ENCODE measurements around the gene AZIN2.

Gene AZIN2

DNA sequence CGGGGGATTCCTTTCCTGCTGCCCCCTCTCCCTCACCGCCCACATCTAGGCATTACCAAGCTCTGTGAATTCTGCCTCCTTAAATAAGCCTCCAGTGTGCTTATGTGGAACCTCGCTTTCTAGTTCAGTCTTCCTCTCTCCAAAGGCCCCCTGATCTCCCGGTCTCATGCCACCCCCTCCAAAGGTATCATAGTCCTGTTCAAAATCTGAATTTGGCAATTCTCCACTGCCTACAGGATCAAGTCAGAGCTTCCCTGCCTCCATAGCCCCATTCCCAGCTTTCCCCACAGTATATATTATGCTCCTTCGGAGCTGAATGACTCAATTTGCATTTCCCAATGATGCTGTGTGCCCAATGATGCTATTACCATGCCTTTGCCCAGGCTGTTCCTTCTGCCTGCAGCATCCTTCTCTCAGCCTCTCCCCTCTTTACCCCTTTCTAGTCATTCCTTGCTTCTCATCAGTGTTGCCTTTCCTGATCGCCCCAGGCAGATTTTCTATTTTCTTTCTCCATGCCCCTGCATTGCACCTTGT lies 1.7 kb downstream of the AZIN2 start:
- Histone ChIP-seq H3K27me3 (ENCODE audit: control insufficient read depth, insufficient read depth, low read length) (peaks cover 53% of the 10 kb centered on the region), H3K4me3 (ENCODE audit: low read length) (no peak overlapping the region), H3K9me3 (ENCODE audit: control insufficient read depth, low read depth, low read length) (no peaks in the 10 kb centered on the region), H3K27ac (ENCODE audit: low read length) (no peak overlapping the region), H3K4me1 (ENCODE audit: control insufficient read depth, low read depth, low read length) (no peaks in the 10 kb centered on the region), H3K9ac (ENCODE audit: low read length) (no peak overlapping the region), H3K36me3 (ENCODE audit: control insufficient read depth, low read depth, low read length) (no peaks in the 10 kb centered on the region)

DNA sequence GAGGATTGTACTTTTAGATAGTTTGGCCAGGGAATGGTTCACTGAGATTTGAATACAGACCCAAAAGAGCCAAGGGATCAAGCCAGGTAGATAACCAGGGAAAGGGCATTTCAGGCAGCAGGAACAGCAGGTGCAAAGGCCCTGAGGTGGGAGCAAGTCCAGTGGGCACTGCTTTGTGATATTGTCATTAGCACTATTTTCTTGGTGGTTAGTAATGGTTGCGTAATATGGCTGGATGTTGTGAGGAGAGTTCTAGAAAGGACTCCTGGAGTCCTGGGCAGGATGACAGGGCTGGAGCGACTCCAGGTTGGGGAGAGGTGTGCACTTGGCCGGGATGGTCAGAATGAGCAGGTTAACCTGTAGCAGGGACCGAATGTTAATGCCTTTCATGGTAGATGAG lies 4.4 kb downstream of the AZIN2 start:
- Histone ChIP-seq H3K9ac (ENCODE audit: low read length) (no peak overlapping the region), H3K27me3 (ENCODE audit: control insufficient read depth, insufficient read depth, low read length) (peaks cover 48% of the 10 kb centered on the region), H3K4me1 (ENCODE audit: control insufficient read depth, low read depth, low read length) (no peaks in the 10 kb centered on the region), H3K9me3 (ENCODE audit: control insufficient read depth, low read depth, low read length) (no peaks in the 10 kb centered on the region), H3K36me3 (ENCODE audit: control insufficient read depth, low read depth, low read length) (no peaks in the 10 kb centered on the region), H3K27ac (ENCODE audit: low read length) (no peak overlapping the region), H3K4me3 (ENCODE audit: low read length) (no peak overlapping the region)

DNA sequence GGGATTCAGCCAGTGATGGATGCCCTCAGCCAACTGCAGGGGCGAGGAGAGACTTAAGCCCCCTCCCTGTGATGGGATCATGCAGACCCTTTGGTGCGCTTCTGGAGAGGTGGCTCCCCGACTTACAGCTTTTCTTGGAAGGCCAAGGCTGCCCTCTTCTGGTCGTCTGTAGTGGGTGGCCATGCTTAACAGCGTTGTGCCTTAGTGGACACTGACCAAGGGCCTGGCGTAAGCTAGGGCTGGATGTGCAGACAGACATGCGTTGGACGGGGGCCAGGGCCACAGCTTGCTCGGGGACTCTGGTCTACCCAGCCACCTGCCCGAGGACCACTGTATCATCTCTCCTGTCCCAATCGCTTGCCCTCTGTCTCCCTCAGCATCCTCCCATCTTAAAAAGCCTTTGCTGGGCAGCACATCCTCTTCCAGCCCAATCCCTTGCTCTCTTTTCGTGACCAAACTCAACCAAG lies 5.5 kb downstream of the AZIN2 start:
- Histone ChIP-seq H3K9me3 (ENCODE audit: control insufficient read depth, low read depth, low read length) (no peaks in the 10 kb centered on the region), H3K9ac (ENCODE audit: low read length) (no peak overlapping the region), H3K27me3 (ENCODE audit: control insufficient read depth, insufficient read depth, low read length) (peaks cover 42% of the 10 kb centered on the region), H3K36me3 (ENCODE audit: control insufficient read depth, low read depth, low read length) (no peaks in the 10 kb centered on the region), H3K27ac (ENCODE audit: low read length) (no peak overlapping the region), H3K4me3 (ENCODE audit: low read length) (no peak overlapping the region), H3K4me1 (ENCODE audit: control insufficient read depth, low read depth, low read length) (no peaks in the 10 kb centered on the region)

DNA sequence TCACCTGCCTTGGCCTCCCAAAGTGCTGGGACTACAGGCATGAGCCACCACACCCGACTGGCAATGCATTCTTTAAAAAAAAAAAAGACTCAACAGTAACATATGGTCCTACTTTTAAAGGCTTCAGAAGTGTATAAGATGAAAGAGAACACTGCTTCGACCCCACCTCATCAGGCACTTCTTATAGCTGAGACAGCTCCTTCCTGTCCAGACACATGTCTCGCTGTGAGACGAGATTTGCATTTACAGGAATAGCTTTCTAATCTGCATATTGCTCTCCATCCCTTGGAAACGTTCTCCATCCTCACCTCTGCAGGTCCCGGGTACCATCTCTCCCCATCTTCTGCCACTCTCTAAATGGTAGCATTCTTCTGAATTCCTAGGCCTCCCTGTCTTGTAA lies 6.7 kb downstream of the AZIN2 start:
- H3K27ac ChIP-seq (ENCODE audit: low read length) = no peak overlapping the region
- H3K9me3 ChIP-seq (ENCODE audit: control insufficient read depth, low read depth, low read length) = no peaks in the 10 kb centered on the region
- no peak overlapping the region for H3K9ac ChIP-seq (ENCODE audit: low read length)
- peaks cover 2% of the 10 kb centered on the region for H3K4me1 ChIP-seq (ENCODE audit: control insufficient read depth, low read depth, low read length)
- H3K36me3 ChIP-seq (ENCODE audit: control insufficient read depth, low read depth, low read length) = no peaks in the 10 kb centered on the region
- H3K27me3 ChIP-seq (ENCODE audit: control insufficient read depth, insufficient read depth, low read length) = peaks cover 30% of the 10 kb centered on the region
- H3K4me3 ChIP-seq (ENCODE audit: low read length) = no peak overlapping the region

DNA sequence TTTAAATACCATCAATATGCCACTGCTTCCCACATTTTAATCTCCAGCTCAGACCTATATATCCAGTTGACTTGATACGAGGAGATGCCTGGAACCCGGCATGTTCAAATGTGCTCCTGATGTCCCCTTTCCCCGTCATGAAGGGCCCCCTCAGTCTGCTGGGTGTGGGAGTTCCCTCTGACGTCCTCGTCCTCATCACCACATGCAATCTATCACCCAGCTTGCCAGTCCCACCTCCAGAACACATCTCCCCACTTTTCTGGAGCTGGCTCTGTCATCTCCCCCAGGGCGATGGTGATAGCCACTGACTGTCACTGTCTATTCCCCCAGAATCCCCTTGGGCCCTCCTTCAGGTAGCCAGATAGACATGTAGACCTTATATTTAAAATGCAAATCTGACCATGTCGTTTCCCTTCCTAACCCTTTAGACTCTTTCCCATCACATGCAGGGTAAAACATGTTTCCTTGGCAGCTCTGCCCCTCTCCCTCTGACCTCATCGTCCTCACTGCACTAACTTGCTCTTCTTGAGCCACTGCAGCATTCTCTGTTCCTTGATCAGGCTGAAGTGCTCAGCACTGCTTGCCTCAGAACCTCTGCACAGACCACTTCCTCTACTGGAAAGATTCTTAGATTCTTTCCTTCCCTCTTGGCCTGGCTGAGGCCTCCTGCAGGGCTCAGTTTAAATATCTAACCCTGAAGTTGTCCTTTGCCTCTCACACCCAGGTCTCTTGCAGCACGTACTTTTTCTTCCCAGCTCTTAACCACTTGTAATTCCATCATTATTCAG lies 7.4 kb downstream of the AZIN2 start:
- Histone ChIP-seq H3K36me3 (ENCODE audit: control insufficient read depth, low read depth, low read length) (no peaks in the 10 kb centered on the region), H3K4me1 (ENCODE audit: control insufficient read depth, low read depth, low read length) (peaks cover 2% of the 10 kb centered on the region), H3K9me3 (ENCODE audit: control insufficient read depth, low read depth, low read length) (no peaks in the 10 kb centered on the region), H3K27me3 (ENCODE audit: control insufficient read depth, insufficient read depth, low read length) (peaks cover 23% of the 10 kb centered on the region), H3K9ac (ENCODE audit: low read length) (no peak overlapping the region), H3K4me3 (ENCODE audit: low read length) (no peak overlapping the region), H3K27ac (ENCODE audit: low read length) (no peak overlapping the region)

DNA sequence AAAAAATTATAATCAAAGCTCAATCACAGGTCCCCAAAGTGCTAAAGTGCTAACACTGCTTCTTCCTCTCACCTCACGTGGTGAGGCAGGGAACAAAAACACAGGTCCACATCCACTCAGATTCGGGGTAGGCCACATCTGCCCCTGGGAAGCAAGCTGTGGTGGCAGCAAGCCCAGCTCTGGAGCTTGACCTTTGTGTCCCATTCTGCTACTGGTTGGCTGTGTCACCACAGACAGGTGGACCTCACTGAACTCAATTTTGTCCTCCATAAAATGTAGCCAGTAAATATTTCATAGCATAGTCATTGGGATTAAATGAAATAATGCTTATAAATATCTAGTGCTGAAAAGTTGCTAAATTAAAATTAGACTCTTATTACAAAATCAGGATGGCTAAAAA lies 8.5 kb downstream of the AZIN2 start:
- H3K27ac ChIP-seq (ENCODE audit: low read length) = no peak overlapping the region
- no peaks in the 10 kb centered on the region for H3K9me3 ChIP-seq (ENCODE audit: control insufficient read depth, low read depth, low read length)
- H3K9ac ChIP-seq (ENCODE audit: low read length) = no peak overlapping the region
- no peak overlapping the region for H3K4me3 ChIP-seq (ENCODE audit: low read length)
- peaks cover 12% of the 10 kb centered on the region for H3K27me3 ChIP-seq (ENCODE audit: control insufficient read depth, insufficient read depth, low read length)
- H3K36me3 ChIP-seq (ENCODE audit: control insufficient read depth, low read depth, low read length) = no peaks in the 10 kb centered on the region
- H3K4me1 ChIP-seq (ENCODE audit: control insufficient read depth, low read depth, low read length) = peaks cover 2% of the 10 kb centered on the region

DNA sequence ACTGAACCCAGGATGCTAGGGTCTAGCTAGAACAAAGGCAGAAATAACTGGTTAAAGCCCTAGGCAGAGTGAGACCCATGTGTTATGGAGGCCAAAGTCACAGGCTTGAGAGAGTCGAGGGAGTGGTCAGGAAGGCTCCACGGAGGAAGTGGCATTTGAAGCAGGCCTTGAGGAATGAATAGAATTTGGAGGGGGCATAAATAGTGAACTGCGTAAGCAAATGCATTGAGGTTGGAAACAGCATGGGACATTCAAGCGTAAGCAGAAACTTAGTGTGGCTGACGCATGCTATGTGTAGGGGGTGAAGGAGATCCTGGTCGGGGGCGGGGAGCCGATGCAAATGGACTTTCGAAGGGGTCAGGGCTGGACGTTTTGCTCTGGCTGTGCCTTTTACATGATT lies 11.5 kb downstream of the AZIN2 start:
- Histone ChIP-seq H3K9me3 (ENCODE audit: control insufficient read depth, low read depth, low read length) (no peaks in the 10 kb centered on the region), H3K27me3 (ENCODE audit: control insufficient read depth, insufficient read depth, low read length) (no peaks in the 10 kb centered on the region), H3K36me3 (ENCODE audit: control insufficient read depth, low read depth, low read length) (no peaks in the 10 kb centered on the region), H3K27ac (ENCODE audit: low read length) (no peak overlapping the region), H3K4me3 (ENCODE audit: low read length) (no peak overlapping the region), H3K9ac (ENCODE audit: low read length) (no peak overlapping the region), H3K4me1 (ENCODE audit: control insufficient read depth, low read depth, low read length) (peaks cover 2% of the 10 kb centered on the region)

DNA sequence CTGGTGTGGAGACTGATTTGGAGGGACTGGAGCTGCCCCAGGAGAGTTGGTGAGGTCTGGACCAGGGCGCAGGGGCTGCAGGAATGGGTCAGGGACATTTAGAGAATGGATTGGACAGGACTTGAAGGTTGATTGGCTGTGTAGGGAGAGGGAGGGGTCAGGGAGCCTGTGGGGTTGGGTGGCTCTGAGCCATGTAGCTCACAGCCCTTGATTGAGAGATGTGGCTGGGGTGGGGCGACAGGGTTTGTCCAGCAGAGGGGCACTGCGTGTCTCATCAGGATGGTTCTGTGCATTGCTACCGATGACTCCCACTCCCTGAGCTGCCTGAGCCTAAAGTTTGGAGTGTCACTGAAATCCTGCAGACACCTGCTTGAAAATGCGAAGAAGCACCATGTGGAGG lies 12.1 kb downstream of the AZIN2 start:
- no peak overlapping the region for H3K27ac ChIP-seq (ENCODE audit: low read length)
- H3K36me3 ChIP-seq (ENCODE audit: control insufficient read depth, low read depth, low read length) = no peaks in the 10 kb centered on the region
- H3K4me3 ChIP-seq (ENCODE audit: low read length) = no peak overlapping the region
- H3K9ac ChIP-seq (ENCODE audit: low read length) = no peak overlapping the region
- peaks cover 2% of the 10 kb centered on the region for H3K4me1 ChIP-seq (ENCODE audit: control insufficient read depth, low read depth, low read length)
- no peaks in the 10 kb centered on the region for H3K27me3 ChIP-seq (ENCODE audit: control insufficient read depth, insufficient read depth, low read length)
- no peaks in the 10 kb centered on the region for H3K9me3 ChIP-seq (ENCODE audit: control insufficient read depth, low read depth, low read length)

DNA sequence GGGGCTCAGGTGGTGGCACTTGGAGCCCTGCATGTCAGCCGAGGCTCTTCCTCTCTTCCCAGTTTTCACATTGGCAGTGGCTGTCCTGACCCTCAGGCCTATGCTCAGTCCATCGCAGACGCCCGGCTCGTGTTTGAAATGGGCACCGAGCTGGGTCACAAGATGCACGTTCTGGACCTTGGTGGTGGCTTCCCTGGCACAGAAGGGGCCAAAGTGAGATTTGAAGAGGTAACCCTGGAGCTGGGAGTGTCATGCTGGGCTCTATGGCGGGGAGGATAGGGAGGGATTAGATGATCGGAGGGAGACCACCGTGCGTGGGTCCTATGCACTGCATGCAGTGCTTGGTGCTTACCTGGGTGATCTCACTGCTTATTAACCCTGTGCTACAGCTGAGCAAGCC lies 13.5 kb downstream of the AZIN2 start:
- H3K9me3 ChIP-seq (ENCODE audit: control insufficient read depth, low read depth, low read length) = no peaks in the 10 kb centered on the region
- H3K27me3 ChIP-seq (ENCODE audit: control insufficient read depth, insufficient read depth, low read length) = no peaks in the 10 kb centered on the region
- no peak overlapping the region for H3K9ac ChIP-seq (ENCODE audit: low read length)
- no peaks in the 10 kb centered on the region for H3K36me3 ChIP-seq (ENCODE audit: control insufficient read depth, low read depth, low read length)
- peaks cover 2% of the 10 kb centered on the region for H3K4me1 ChIP-seq (ENCODE audit: control insufficient read depth, low read depth, low read length)
- no peak overlapping the region for H3K27ac ChIP-seq (ENCODE audit: low read length)
- H3K4me3 ChIP-seq (ENCODE audit: low read length) = no peak overlapping the region

DNA sequence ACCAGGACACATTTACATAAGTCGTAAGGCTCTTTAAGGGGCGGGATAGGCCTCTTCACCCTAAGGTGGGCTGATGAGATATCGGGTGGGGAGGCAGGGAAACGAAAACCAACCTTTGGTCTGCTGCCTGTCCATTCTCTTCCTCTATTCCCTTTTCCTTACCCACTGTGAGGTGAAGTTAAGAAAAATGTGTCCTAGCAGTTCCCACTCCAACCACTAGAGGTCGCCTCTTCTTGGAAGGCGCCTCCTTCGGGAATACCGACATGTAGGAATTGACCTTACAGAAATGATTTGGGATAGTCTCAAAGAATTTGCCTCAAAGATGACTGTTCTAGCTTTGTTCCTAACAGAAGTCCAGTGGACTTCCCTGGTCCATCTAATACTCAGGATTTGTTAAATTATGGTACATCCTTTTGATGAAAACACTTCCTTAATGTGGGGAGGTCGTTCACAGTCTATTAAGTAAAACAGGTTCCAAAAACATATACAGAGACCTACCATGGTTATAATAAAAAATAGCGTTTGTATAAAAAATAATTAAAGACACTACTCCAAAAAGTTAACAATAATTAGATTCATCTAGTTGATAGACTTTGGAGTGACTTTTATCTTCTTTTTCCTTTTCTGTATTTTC lies 14.1 kb downstream of the AZIN2 start:
- H3K4me1 ChIP-seq (ENCODE audit: control insufficient read depth, low read depth, low read length) = peaks cover 2% of the 10 kb centered on the region
- no peaks in the 10 kb centered on the region for H3K9me3 ChIP-seq (ENCODE audit: control insufficient read depth, low read depth, low read length)
- no peak overlapping the region for H3K9ac ChIP-seq (ENCODE audit: low read length)
- no peak overlapping the region for H3K27ac ChIP-seq (ENCODE audit: low read length)
- H3K36me3 ChIP-seq (ENCODE audit: control insufficient read depth, low read depth, low read length) = no peaks in the 10 kb centered on the region
- no peak overlapping the region for H3K4me3 ChIP-seq (ENCODE audit: low read length)
- no peaks in the 10 kb centered on the region for H3K27me3 ChIP-seq (ENCODE audit: control insufficient read depth, insufficient read depth, low read length)

DNA sequence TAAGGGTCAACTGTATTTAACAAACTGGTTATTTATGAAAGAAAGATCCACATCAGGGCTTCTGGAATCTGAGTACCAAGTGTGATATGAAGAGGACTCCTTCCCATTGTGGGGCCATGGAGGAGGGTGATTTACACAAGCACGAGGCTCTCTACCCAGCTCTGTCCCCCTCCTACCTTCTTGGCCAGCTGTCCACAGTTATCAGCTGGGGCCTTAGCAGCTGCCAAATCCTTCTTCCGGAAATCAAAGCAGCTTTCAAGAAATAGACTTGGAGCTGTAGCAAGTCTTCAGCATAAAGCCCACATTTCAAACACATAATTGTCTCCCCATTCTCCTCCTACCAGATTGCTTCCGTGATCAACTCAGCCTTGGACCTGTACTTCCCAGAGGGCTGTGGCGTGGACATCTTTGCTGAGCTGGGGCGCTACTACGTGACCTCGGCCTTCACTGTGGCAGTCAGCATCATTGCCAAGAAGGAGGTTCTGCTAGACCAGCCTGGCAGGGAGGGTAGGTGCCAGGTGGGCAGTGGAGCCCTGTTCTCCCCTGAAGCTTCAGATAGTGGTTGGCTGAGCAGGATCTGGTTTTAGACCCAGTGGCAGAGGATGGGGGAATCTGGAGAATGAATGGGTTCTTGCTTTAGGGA lies 15.5 kb downstream of the AZIN2 start:
- H3K27ac ChIP-seq (ENCODE audit: low read length) = no peak overlapping the region
- no peak overlapping the region for H3K9ac ChIP-seq (ENCODE audit: low read length)
- no peaks in the 10 kb centered on the region for H3K27me3 ChIP-seq (ENCODE audit: control insufficient read depth, insufficient read depth, low read length)
- H3K36me3 ChIP-seq (ENCODE audit: control insufficient read depth, low read depth, low read length) = no peaks in the 10 kb centered on the region
- H3K4me1 ChIP-seq (ENCODE audit: control insufficient read depth, low read depth, low read length) = peaks cover 2% of the 10 kb centered on the region
- H3K9me3 ChIP-seq (ENCODE audit: control insufficient read depth, low read depth, low read length) = no peaks in the 10 kb centered on the region
- H3K4me3 ChIP-seq (ENCODE audit: low read length) = no peak overlapping the region
